NCI-H1436 (cell line): Measurements from ENCODE around the gene RC3H2.

Source experiments
- DNase-seq: peaks from one replicate; lab custom pipeline; 2025; lab: John Stamatoyannopoulos, UW

Gene RC3H2

DNA sequence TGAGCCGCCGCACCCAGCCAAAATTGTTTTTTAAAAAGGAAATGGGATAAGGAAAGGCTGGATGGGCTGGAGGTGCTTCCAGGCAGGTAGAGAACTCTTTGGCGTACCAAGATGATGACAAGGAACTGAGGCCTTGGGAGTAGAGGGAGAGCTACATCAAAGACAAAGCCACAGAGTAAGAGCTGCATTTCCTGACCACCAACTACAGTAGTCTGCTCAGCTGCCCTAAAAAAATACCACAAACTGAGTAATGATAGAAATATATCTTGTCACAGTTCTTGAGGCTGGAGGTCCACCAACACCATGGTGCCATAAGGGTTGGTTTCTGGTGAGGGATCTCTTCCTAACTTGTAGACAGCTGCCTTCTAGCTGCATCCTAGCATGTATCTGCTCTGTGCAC lies 97.0 kb downstream of the RC3H2 start:
- DNase-seq, result no peak

- DNase-seq, result no peak
Observed at GRCh38 chr9:122807271-122807900, 97.8 kb downstream of the RC3H2 start.

DNA sequence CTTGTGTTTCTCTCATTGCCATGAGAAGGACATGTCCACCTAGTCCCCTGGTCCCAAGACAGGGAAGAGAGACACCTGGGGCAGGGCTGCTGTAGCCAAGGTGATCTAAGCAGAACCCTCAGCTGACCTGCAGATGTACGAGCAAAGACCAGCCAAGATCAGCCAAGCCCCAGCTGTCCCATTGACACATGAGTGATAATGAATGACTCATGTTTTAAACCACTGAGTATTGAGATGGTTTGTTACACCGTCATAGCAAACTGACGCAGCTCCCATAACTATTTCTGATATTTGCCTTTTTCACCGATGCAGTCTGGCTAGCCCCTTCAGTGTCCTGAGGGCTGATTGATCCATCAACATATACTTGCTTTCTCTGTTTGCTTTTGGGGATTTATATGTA lies 98.5 kb downstream of the RC3H2 start:
- no peak for DNase-seq

- no peak for DNase-seq
Observed at GRCh38 chr9:122800066-122801060, 104.8 kb downstream of the RC3H2 start, which contains the start of gene OR1K1. TSS of gene OR1K1 (plus strand) at chr9:122800123. CDS start at chr9:122800123, 0 bp downstream.

- no peak for DNase-seq
Observed at GRCh38 chr9:122797316-122798063, 107.7 kb downstream of the RC3H2 start.
